MM.1S (cell line): ENCODE results near the gene ACOXL.

Source experiments
- DNase-seq: peaks from one replicate; pipeline ENCODE4 v3.0.0-alpha.2; 2015
- H2AFZ ChIP-seq: fragments of 300-600 bp; sonication (generic); 2 replicates; pipeline ENCODE4 v1.6.0; 2016; ENCODE audit warnings: antibody characterized with exemption, low read length
- H3F3A ChIP-seq: fragments of 300-600 bp; sonication (generic); 2 replicates; pipeline ENCODE4 v1.6.1; 2016; ENCODE audit warnings: mild to moderate bottlenecking, antibody characterized with exemption, low read length, moderate library complexity, mixed read lengths; ENCODE audit not compliant: insufficient read depth
- H3K27ac ChIP-seq: fragments of 300-600 bp; sonication (generic); 2 replicates; pipeline ENCODE4 v1.5.1; 2016; ENCODE audit warnings: mild to moderate bottlenecking, low read length
- H3K27me3 ChIP-seq: fragments of 300-600 bp; sonication (generic); replicated peaks from 2 replicates; pipeline ENCODE4 v1.6.0; 2016; ENCODE audit warnings: low read length; ENCODE audit not compliant: insufficient read depth
- H3K36me3 ChIP-seq: fragments of 300-600 bp; sonication (generic); replicated peaks from 2 replicates; pipeline ENCODE4 v1.6.1; 2016; ENCODE audit warnings: mild to moderate bottlenecking, low read length, mixed read lengths; ENCODE audit not compliant: insufficient read depth
- H3K4me1 ChIP-seq: fragments of 300-600 bp; sonication (generic); 2 replicates; pipeline ENCODE4 v1.6.1; 2016; ENCODE audit warnings: low read length, mixed read lengths
- H3K4me2 ChIP-seq: fragments of 300-600 bp; sonication (generic); 2 replicates; pipeline ENCODE4 v1.6.0; 2016; ENCODE audit warnings: low read depth, low read length
- H3K4me3 ChIP-seq: fragments of 300-600 bp; sonication (generic); 2 replicates; pipeline ENCODE4 v1.5.1; 2016; ENCODE audit warnings: low read length, mixed read lengths
- H3K79me2 ChIP-seq: fragments of 300-600 bp; sonication (generic); 2 replicates; pipeline ENCODE4 v1.6.1; 2016; ENCODE audit warnings: mixed run types, low read length, mixed read lengths
- H3K9ac ChIP-seq: fragments of 300-600 bp; sonication (generic); 2 replicates; pipeline ENCODE4 v1.6.1; 2016; ENCODE audit warnings: low read length, mixed read lengths
- H3K9me2 ChIP-seq: fragments of 300-600 bp; sonication (generic); replicated peaks from 2 replicates; pipeline ENCODE4 v1.6.1; 2016; ENCODE audit warnings: mild to moderate bottlenecking, low read length, mixed read lengths; ENCODE audit not compliant: insufficient read depth
- H3K9me3 ChIP-seq: fragments of 300-600 bp; sonication (generic); replicated peaks from 2 replicates; pipeline ENCODE4 v1.6.1; 2016; ENCODE audit warnings: mild to moderate bottlenecking, low read length, mixed read lengths; ENCODE audit not compliant: insufficient read depth
- H4K20me1 ChIP-seq: fragments of 300-600 bp; sonication (generic); 2 replicates; pipeline ENCODE4 v1.6.1; 2016; ENCODE audit warnings: mild to moderate bottlenecking, low read length, moderate library complexity, mixed read lengths; ENCODE audit not compliant: insufficient read depth
- EZH2 ChIP-seq: fragments of 300-600 bp; sonication (generic); optimal IDR thresholded peaks from 2 replicates; pipeline ENCODE3; 2017; ENCODE audit warnings: low read depth, mild to moderate bottlenecking, antibody characterized with exemption, low read length, mixed read lengths
- EZH2phosphoT487 ChIP-seq: fragments of 300-600 bp; sonication (generic); IDR thresholded peaks from 2 replicates; pipeline ENCODE4 v1.6.1; 2018; ENCODE audit warnings: antibody characterized with exemption, low read length
- TF ChIP-seq, protein P1 (sequence below): fragments of 300-600 bp; sonication (generic); IDR thresholded peaks from 2 replicates; pipeline ENCODE4 v1.5.1; 2016; ENCODE audit warnings: antibody characterized with exemption, low read length, mixed read lengths

The ACOXL gene

DNA sequence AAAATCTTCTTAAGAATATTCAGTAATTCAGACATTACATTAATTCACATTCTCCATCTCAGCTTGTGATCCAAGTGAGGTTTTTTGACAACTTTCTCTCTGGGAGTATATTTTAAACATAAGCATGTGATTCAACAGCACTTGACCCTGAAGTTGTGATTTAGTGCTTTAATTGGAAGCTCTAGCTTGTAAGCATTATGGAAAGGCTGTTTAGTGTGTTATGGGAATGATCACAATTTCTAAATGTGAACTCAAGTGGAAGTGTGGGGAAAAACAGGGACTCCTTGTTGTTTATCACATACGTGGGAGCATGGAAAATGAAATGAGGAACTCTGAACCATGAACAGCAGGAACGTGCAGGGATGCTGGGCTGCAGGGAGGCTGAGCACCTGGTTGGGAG is 239.4 kb downstream of the ACOXL start:
- TF ChIP-seq EZH2 (no peak), EZH2phosphoT487 (no peak)
- TF ChIP-seq, protein P1, sequence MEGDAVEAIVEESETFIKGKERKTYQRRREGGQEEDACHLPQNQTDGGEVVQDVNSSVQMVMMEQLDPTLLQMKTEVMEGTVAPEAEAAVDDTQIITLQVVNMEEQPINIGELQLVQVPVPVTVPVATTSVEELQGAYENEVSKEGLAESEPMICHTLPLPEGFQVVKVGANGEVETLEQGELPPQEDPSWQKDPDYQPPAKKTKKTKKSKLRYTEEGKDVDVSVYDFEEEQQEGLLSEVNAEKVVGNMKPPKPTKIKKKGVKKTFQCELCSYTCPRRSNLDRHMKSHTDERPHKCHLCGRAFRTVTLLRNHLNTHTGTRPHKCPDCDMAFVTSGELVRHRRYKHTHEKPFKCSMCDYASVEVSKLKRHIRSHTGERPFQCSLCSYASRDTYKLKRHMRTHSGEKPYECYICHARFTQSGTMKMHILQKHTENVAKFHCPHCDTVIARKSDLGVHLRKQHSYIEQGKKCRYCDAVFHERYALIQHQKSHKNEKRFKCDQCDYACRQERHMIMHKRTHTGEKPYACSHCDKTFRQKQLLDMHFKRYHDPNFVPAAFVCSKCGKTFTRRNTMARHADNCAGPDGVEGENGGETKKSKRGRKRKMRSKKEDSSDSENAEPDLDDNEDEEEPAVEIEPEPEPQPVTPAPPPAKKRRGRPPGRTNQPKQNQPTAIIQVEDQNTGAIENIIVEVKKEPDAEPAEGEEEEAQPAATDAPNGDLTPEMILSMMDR, result no peak
- H2AFZ ChIP-seq, result no peak overlapping the region
- H3K4me1 ChIP-seq, result no peaks in the 10 kb centered on the region
- H3K4me3 ChIP-seq, result no peak overlapping the region
- no peak overlapping the region for H3K27ac ChIP-seq
- H3K27me3 ChIP-seq, result no peaks in the 10 kb centered on the region
- no peaks in the 10 kb centered on the region for H3K36me3 ChIP-seq
- H3K9ac ChIP-seq, result no peak overlapping the region
- no peaks in the 10 kb centered on the region for H3K79me2 ChIP-seq
- DNase-seq, result no peak
- no peak overlapping the region for H3K4me2 ChIP-seq
- H3K9me2 ChIP-seq, result no peaks in the 10 kb centered on the region
- H3K9me3 ChIP-seq, result no peaks in the 10 kb centered on the region
- no peaks in the 10 kb centered on the region for H3F3A ChIP-seq
- H4K20me1 ChIP-seq, result no peaks in the 10 kb centered on the region

DNA sequence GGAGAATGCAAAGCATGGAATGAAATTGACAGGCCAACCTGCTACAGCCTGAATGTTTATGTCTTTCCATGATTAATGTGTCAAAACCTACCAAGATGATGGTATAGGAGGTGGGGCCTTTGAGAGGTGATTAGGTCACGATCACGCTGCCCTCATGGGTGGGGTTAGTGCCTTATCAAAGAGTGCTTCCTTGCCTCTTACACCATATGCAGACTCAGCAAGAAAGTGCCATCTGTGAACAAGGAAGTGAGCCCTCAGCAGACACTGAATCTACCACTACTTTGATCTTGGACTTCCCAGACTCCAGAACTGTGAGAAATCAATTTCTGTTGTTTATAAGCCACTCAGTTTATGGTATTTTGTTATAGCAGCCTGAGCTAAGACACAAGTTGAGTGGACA is 240.9 kb downstream of the ACOXL start:
- Histone ChIP-seq H3K27ac (no peak overlapping the region), H3K4me3 (no peak overlapping the region)

DNA sequence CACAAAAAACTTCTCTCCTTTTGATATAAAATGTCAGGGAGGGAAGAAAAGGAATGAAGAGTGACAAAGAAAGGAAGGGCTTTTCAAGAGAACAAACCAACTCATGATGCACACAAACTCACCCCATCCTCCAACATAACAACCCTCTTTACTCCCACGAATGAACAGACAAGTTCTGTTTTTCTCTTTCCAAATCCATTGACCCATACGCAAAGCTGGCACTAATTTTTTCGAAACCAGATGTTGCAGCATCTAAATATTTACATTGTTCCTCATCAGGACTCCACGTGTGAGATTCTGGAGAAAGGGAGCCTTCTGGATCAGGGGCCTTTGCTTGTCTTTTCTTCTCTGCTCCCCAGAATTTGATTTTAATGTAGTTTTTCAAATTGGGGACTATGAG is 245.0 kb downstream of the ACOXL start:
- Histone ChIP-seq H3K4me3 (no peak overlapping the region), H3K4me1 (no peaks in the 10 kb centered on the region), H3F3A (no peaks in the 10 kb centered on the region), H3K4me2 (no peak overlapping the region), H3K27me3 (no peaks in the 10 kb centered on the region), H3K79me2 (no peaks in the 10 kb centered on the region), H3K36me3 (no peaks in the 10 kb centered on the region), H2AFZ (no peak overlapping the region), H3K9ac (no peak overlapping the region), H3K27ac (no peak overlapping the region), H4K20me1 (no peaks in the 10 kb centered on the region), H3K9me3 (no peaks in the 10 kb centered on the region), H3K9me2 (no peaks in the 10 kb centered on the region)
- no peak for DNase-seq
- TF ChIP-seq EZH2phosphoT487, result no peak
- TF ChIP-seq, protein P1, result no peak
- TF ChIP-seq EZH2, result no peak

More for the DNA sequence above, 240.9 kb downstream of the ACOXL start:
- H3K36me3 ChIP-seq, result no peaks in the 10 kb centered on the region
- no peaks in the 10 kb centered on the region for H3K79me2 ChIP-seq
- TF ChIP-seq, protein P1, result no peak
- TF ChIP-seq EZH2phosphoT487 (no peak), EZH2 (no peak)
- no peak overlapping the region for H2AFZ ChIP-seq
- H3K9me2 ChIP-seq, result no peaks in the 10 kb centered on the region
- no peaks in the 10 kb centered on the region for H3K27me3 ChIP-seq
- no peaks in the 10 kb centered on the region for H4K20me1 ChIP-seq
- no peaks in the 10 kb centered on the region for H3K4me1 ChIP-seq
- H3F3A ChIP-seq, result no peaks in the 10 kb centered on the region
- no peak for DNase-seq
- no peak overlapping the region for H3K9ac ChIP-seq
- no peak overlapping the region for H3K4me2 ChIP-seq
- no peaks in the 10 kb centered on the region for H3K9me3 ChIP-seq
